CD14-positive monocyte (primary cell): ENCODE data around the gene GBP1. TPM values are rescaled to one million over a fixed set of nuclear protein-coding genes. Genes with fewer than 3 reads are reported as not detected.
"Not testable (repeated sequence)": the region's sequence is repeated elsewhere in the genome, so short reads cannot be mapped to it uniquely, and the experiment has no call there.

Experiments
- DNase-seq, 3 donors: peaks; one replicate each; pipeline ENCODE4 v3.0.0-alpha.2; 2011 to 2022
- H2AFZ ChIP-seq: 2 replicates; pipeline ENCODE4 v1.6.0; 2012; ENCODE audit warnings: mild to moderate bottlenecking, low read depth, low read length, inconsistent platforms; ENCODE audit not compliant: insufficient read depth, poor library complexity, severe bottlenecking
- H3K27ac ChIP-seq, 2 donors: 1 replicate in 1 of 2; 2 replicates in 1 of 2; pipeline ENCODE4 v1.5.1; 2012 to 2013; ENCODE audit warnings: low read length in 2 of 2, control low read depth in 1 of 2, inconsistent platforms in 1 of 2, low read depth in 1 of 2, mild to moderate bottlenecking in 1 of 2
- H3K27me3 ChIP-seq, 2 donors: one replicate each; pipeline versions ENCODE4 v1.6.0 to v1.6.1; 2011 to 2013; ENCODE audit warnings: low read length in 2 of 2; ENCODE audit not compliant: control insufficient read depth in 2 of 2, insufficient read depth in 2 of 2
- H3K36me3 ChIP-seq, 2 donors: replicated peaks in 1 of 2; 1 replicate in 1 of 2; 2 replicates in 1 of 2; pipeline versions ENCODE4 v1.5.1 to v1.6.1; 2012 to 2013; ENCODE audit warnings: low read length in 2 of 2, control low read depth in 1 of 2, inconsistent platforms in 1 of 2, mild to moderate bottlenecking in 1 of 2; ENCODE audit not compliant: insufficient read depth in 2 of 2, control insufficient read depth in 1 of 2
- H3K4me1 ChIP-seq, 2 donors: 1 replicate in 1 of 2; 2 replicates in 1 of 2; pipeline versions ENCODE4 v1.5.1 to v1.6.1; 2012 to 2013; ENCODE audit warnings: low read length in 2 of 2, control low read depth in 1 of 2, inconsistent platforms in 1 of 2, mild to moderate bottlenecking in 1 of 2, moderate library complexity in 1 of 2; ENCODE audit not compliant: insufficient read depth in 2 of 2, control insufficient read depth in 1 of 2
- H3K4me2 ChIP-seq: replicated peaks from 2 replicates; pipeline ENCODE3; 2012; ENCODE audit warnings: low read length, moderate library complexity, mild to moderate bottlenecking; ENCODE audit not compliant: poor library complexity, severe bottlenecking; ENCODE audit errors: extremely low read depth
- H3K4me3 ChIP-seq, 3 experiments: fragments of 200-600 bp in 1 of 3; sonication (generic) in 1 of 3; replicated peaks in 1 of 3; 1 replicate in 2 of 3; 2 replicates in 1 of 3; pipeline ENCODE4 v1.5.1; 2011 to 2013; ENCODE audit warnings: low read length in 3 of 3, mild to moderate bottlenecking in 3 of 3, control low read depth in 2 of 3, low read depth in 2 of 3, inconsistent platforms in 1 of 3, moderate library complexity in 1 of 3
- H3K79me2 ChIP-seq: 2 replicates; pipeline ENCODE4 v1.6.0; 2012; ENCODE audit warnings: mild to moderate bottlenecking, control low read depth, inconsistent platforms, low read length, moderate library complexity; ENCODE audit not compliant: insufficient read depth
- H3K9ac ChIP-seq: 2 replicates; pipeline ENCODE4 v1.6.0; 2017; ENCODE audit warnings: low read length, mild to moderate bottlenecking; ENCODE audit not compliant: insufficient read depth, poor library complexity, severe bottlenecking
- H3K9me3 ChIP-seq, 2 donors: replicated peaks in 1 of 2; 1 replicate in 1 of 2; 2 replicates in 1 of 2; pipeline versions ENCODE4 v1.5.1 to v1.6.1; 2012 to 2013; ENCODE audit warnings: low read length in 2 of 2, control low read depth in 1 of 2; ENCODE audit not compliant: control insufficient read depth in 1 of 2, insufficient read depth in 1 of 2
- H4K20me1 ChIP-seq: 2 replicates; pipeline ENCODE4 v1.6.0; 2012; ENCODE audit warnings: mild to moderate bottlenecking, low read length, control low read depth, moderate library complexity; ENCODE audit not compliant: insufficient read depth
- H3K27ac Mint-ChIP-seq, 7 donors: one replicate each; pipeline ENCODE4 v1.8.0; 2020; ENCODE audit warnings: mild to moderate bottlenecking in 7 of 7, mixed read lengths in 7 of 7, moderate library complexity in 6 of 7, inconsistent platforms in 2 of 7
- H3K27me3 Mint-ChIP-seq, 3 donors: one replicate each; pipeline ENCODE4 v1.8.0; 2021 to 2022; ENCODE audit warnings: low read depth in 3 of 3, mild to moderate bottlenecking in 3 of 3, mixed read lengths in 3 of 3, moderate library complexity in 3 of 3, inconsistent platforms in 1 of 3
- H3K36me3 Mint-ChIP-seq, 2 donors: one replicate each; pipeline ENCODE4 v1.8.0; 2020; ENCODE audit warnings: mixed read lengths in 2 of 2, inconsistent platforms in 1 of 2, mild to moderate bottlenecking in 1 of 2
- H3K4me1 Mint-ChIP-seq: one replicate; pipeline ENCODE4 v1.8.0; 2020; ENCODE audit warnings: mild to moderate bottlenecking, mixed read lengths
- H3K4me3 Mint-ChIP-seq, 2 donors: one replicate each; pipeline ENCODE4 v1.8.0; 2020; ENCODE audit warnings: mild to moderate bottlenecking in 2 of 2, mixed read lengths in 2 of 2, moderate library complexity in 1 of 2
- H3K9me3 Mint-ChIP-seq, 7 donors: one replicate each; pipeline ENCODE4 v1.8.0; 2020 to 2022; ENCODE audit warnings: mixed read lengths in 7 of 7, mild to moderate bottlenecking in 6 of 7, moderate library complexity in 6 of 7, inconsistent platforms in 2 of 7
- WGBS: methylation state at CpG from one replicate; pipeline ENCODE4 v1.1.5; 2013; ENCODE audit warnings: missing lambda C conversion rate; ENCODE audit not compliant: insufficient coverage; 5-methylcytosine and 5-hydroxymethylcytosine counted together
- intact Hi-C, 2 donors: fragments of 100-400 bp; cut with micrococcal nuclease; formaldehyde crosslinking; loops; one replicate each; pipeline versions ENCODE4 v1.15.0 to v1.15.1; 2023
- polyA plus RNA-seq, 3 donors: library from polyadenylated mRNA; depleted of rRNA in 1 of 3; unstranded in 2 of 3; stranded (reverse) in 1 of 3; fragments of 300-500 nt in 2 of 3; fragments of >200 nt in 1 of 3; fragmentation: Illumina TruSeq in 2 of 3; gene quantifications; 1 replicate in 2 of 3; 2 replicates in 1 of 3; pipeline ENCODE4 v1.2.3, GENCODE V29; 2012 to 2021
- TF ChIP-seq, protein P1 (sequence below): fragments of 200-600 bp; IDR thresholded peaks from one replicate; pipeline ENCODE4 v1.8.0; 2022; ENCODE audit warnings: antibody characterized with exemption, mild to moderate bottlenecking

The GBP1 gene
- polyA plus RNA-seq, 3 donors = 19.5 to 35.2 (median 23.7) TPM

DNA sequence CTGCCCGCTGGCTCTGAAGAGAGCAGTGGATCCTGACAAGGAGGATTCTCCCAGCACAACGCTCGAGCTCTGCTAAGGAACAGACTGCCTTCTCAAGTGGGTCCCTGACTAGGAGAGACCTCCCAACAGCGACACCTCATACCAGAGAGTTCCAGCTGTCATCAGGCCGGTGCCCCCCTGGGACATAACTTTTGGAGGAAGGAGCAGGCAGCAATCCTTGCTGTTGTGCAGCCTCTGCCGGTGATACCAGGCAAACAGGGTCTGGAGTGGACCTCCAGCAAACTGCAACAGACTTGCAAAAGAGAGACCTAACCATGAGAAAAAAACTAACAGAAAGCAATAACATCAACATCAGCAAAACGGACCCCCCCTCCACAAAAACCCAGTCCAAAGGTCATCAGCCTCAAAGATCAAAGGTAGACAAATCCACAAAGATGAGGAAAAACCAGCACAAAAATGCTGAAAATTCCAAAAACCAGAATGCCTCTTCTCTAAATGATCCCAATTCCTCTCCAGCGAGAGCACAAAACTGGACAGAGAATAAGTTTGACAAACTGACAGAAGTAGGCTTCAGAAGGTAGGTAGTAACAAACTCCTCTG lies 7.6 kb upstream of the GBP1 start:
- H2AFZ ChIP-seq, H3K9me3 ChIP-seq, H3K9ac ChIP-seq, H3K36me3 Mint-ChIP-seq, H3K4me3 Mint-ChIP-seq, H3K79me2 ChIP-seq, H3K4me2 ChIP-seq, H4K20me1 ChIP-seq, DNase-seq, H3K27me3 Mint-ChIP-seq, H3K4me3 ChIP-seq, H3K27me3 ChIP-seq, H3K27ac ChIP-seq, H3K36me3 ChIP-seq, intact Hi-C loops: not testable (repeated sequence)
- peaks cover 13% of the 10 kb centered on the region for H3K4me1 Mint-ChIP-seq
- WGBS = 83% methylated on average over 6 of the region's 8 CpGs
- peaks cover 0 to 25% (median 7%) of the 10 kb centered on the region in 7 donors for H3K9me3 Mint-ChIP-seq
- H3K27ac Mint-ChIP-seq = peak overlapping the region in 1 of 7 donors; percentile 26
- peaks cover 7 to 11% of the 10 kb centered on the region in 2 donors for H3K4me1 ChIP-seq

DNA sequence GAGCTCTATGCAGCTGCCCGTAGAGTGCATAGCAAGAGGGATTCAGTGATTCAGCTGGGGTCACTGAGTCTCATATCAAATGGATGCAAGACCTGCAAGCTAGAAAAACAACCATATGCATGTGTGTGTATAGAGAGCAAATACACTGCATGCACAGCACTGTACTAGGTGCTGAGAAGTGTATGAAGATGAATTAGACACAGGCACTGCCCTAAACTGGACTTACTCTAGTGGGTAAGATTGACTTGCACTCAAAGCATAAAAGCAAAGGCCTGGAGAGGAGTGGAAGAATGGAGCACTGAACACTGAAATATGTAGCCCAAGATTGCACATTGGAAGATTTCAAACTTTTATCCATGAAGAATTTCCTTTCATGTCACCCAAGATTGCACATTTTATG lies 5.5 kb upstream of the GBP1 start:
- Mint-ChIP-seq H3K27me3 (peaks cover 0 to 1% (median 0%) of the 10 kb centered on the region in 3 donors), H3K4me1 (peaks cover 15% of the 10 kb centered on the region), H3K27ac (no peak overlapping the region), H3K9me3 (peaks cover 0 to 18% (median 7%) of the 10 kb centered on the region in 7 donors), H3K36me3 (no peaks in the 10 kb centered on the region), H3K4me3 (peak overlapping the region; percentile 65 to 88)
- Histone ChIP-seq H3K4me3 (peak overlapping the region in 1 of 3 experiments; percentile 73), H3K79me2 (no peaks in the 10 kb centered on the region), H3K9ac (no peak overlapping the region), H3K9me3 (no peaks in the 10 kb centered on the region), H3K27ac (no peak overlapping the region), H2AFZ (peak overlapping the region; percentile 71), H3K4me2 (peak overlapping the region; percentile 76), H3K4me1 (peaks cover 8 to 14% of the 10 kb centered on the region in 2 donors), H4K20me1 (no peaks in the 10 kb centered on the region), H3K36me3 (no peaks in the 10 kb centered on the region), H3K27me3 (no peaks in the 10 kb centered on the region)
- DNase-seq = no peak
- intact Hi-C loops = no loop called here
- TF ChIP-seq, protein P1, sequence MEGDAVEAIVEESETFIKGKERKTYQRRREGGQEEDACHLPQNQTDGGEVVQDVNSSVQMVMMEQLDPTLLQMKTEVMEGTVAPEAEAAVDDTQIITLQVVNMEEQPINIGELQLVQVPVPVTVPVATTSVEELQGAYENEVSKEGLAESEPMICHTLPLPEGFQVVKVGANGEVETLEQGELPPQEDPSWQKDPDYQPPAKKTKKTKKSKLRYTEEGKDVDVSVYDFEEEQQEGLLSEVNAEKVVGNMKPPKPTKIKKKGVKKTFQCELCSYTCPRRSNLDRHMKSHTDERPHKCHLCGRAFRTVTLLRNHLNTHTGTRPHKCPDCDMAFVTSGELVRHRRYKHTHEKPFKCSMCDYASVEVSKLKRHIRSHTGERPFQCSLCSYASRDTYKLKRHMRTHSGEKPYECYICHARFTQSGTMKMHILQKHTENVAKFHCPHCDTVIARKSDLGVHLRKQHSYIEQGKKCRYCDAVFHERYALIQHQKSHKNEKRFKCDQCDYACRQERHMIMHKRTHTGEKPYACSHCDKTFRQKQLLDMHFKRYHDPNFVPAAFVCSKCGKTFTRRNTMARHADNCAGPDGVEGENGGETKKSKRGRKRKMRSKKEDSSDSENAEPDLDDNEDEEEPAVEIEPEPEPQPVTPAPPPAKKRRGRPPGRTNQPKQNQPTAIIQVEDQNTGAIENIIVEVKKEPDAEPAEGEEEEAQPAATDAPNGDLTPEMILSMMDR = no peak
- WGBS = no CpG with 5 or more reads among the region's 1 CpG
